ENCODE measurements around the gene CHMP4B. TPM values are rescaled to one million over a fixed set of nuclear protein-coding genes. Genes with fewer than 3 reads are reported as not detected.

The CHMP4B gene
- total RNA-seq, 4 donors from 2014 or later = 57.4 to 109 (median 82.7) TPM

DNA sequence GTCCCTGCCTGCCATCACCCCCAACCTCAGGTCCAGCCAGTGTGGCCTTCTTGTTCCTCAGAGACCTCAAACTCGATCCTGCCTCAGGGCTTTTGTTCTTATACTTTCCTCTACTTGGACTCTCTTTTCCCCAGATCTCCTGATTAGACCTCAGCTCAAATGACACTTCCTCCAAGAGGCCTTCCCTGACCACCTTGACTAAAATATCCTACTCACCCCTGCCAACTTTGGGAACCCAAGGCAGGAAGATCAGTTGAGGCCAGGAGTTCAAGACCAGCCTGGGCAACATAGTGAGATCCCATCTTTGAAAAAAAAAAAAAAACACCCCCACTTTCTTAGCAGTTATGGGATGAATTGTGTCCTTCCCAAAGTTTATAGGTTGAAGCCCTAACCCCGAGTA is 73.5 kb downstream of the CHMP4B start:
- in situ Hi-C loops (cut with MboI; ENCODE audit: low sequenced_read_pairs in 4 of 4) (no loop called here), intact Hi-C loops (cut with DNase I; ENCODE audit: low total_unique reads) (no loop called here)

DNA sequence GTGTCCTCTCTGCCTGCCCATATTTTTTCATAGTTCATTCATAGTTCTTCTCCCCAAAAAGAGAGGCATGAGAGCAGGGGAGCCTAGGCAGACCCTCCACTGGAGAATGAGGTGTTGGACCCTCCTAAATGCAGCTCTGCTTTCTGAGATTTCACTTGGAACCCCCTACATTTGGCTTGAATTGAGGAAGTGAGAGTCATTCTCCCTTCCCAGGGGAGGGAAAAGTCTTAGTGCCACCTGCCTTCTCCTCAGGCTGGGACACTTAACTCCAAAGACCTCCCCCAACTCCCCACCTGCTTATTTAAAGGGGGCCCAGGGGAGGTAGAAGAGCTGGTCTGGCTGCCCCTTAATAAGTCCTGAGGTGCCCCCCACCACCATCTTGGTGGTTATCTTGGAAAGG is 78.2 kb downstream of the CHMP4B start:
- ATAC-seq = no peak
- in situ Hi-C loops (cut with MboI; ENCODE audit: low sequenced_read_pairs in 4 of 4) = no loop called here
- intact Hi-C loops (cut with DNase I; ENCODE audit: low total_unique reads) = no loop called here

More for the DNA sequence above, 73.5 kb downstream of the CHMP4B start:
- Histone ChIP-seq H3K4me1 (no peaks in the 10 kb centered on the region), H3K9me3 (peaks cover 0 to 6% (median 0%) of the 10 kb centered on the region in 3 donors), H3K36me3 (no peaks in the 10 kb centered on the region), H3K4me3 (no peak overlapping the region), H3K27me3 (no peaks in the 10 kb centered on the region), H3K27ac (no peak overlapping the region)
- ATAC-seq = no peak
- DNase-seq = no peak
- TF ChIP-seq CTCF (IDR thresholded peaks at IDR 0.05 in 4 of 5, conservative IDR thresholded peaks at IDR 0.05 in 1 of 5) = no peak
- TF ChIP-seq POLR2A (IDR thresholded peaks at IDR 0.05) = no peak

DNA sequence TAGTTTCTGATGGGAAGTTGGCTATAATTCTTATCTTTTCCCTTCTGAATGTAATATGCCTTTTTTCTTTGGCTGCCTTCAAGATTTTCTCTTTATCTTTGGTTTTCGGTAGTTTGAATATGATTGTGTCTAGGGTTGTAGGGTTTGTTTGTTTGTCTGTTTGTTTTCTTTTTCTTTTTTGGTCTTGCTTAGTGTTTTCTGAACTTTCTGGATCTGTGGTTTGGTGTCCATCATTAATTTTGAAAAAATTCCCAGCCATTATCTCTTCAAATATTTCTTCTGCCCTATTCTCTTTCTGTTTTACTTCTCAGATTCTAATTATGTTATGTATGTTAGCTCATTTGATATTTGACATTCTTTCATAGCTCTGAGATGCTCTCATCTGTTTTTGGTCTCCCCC is 79.4 kb downstream of the CHMP4B start:
- TF ChIP-seq POLR2A (IDR thresholded peaks at IDR 0.05) (no peak), CTCF (IDR thresholded peaks at IDR 0.05 in 4 of 5, conservative IDR thresholded peaks at IDR 0.05 in 1 of 5) (no peak)
- no peak overlapping the region for H3K4me3 ChIP-seq
- in situ Hi-C loops (cut with MboI; ENCODE audit: low sequenced_read_pairs in 4 of 4) = no loop called here
- no peaks in the 10 kb centered on the region for H3K9me3 ChIP-seq
- H3K36me3 ChIP-seq = no peaks in the 10 kb centered on the region
- intact Hi-C loops (cut with DNase I; ENCODE audit: low total_unique reads) = no loop called here
- no peaks in the 10 kb centered on the region for H3K27me3 ChIP-seq
- no peaks in the 10 kb centered on the region for H3K4me1 ChIP-seq
- no peak overlapping the region for H3K27ac ChIP-seq
- DNase-seq (no peak), ATAC-seq (no peak)

More for the DNA sequence above, 78.2 kb downstream of the CHMP4B start:
- Histone ChIP-seq H3K27me3 (no peaks in the 10 kb centered on the region), H3K36me3 (no peaks in the 10 kb centered on the region), H3K4me1 (no peaks in the 10 kb centered on the region), H3K9me3 (no peaks in the 10 kb centered on the region), H3K27ac (no peak overlapping the region), H3K4me3 (no peak overlapping the region)
- no peak for TF ChIP-seq POLR2A (IDR thresholded peaks at IDR 0.05)
- TF ChIP-seq CTCF (IDR thresholded peaks at IDR 0.05 in 4 of 5, conservative IDR thresholded peaks at IDR 0.05 in 1 of 5) = no peak
- DNase-seq = no peak

DNA sequence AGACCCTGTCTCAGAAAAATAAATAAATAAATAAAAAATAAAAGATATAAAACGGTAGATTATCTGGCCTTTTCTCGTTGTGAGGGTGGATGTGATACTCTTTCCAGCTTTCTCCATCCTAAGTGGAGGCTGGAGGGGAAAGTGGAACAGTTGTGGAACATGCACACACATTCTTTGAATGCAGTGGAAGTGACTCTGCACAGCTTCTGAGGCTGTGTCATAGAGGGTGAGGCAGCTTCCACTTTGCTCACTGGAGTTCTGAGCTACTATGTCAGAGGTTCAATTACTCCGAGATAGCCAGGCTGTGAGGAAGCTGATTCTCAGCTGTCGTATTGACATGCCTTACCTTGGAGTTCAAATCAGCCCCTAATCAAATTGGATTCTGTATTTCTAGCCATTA is 82.2 kb downstream of the CHMP4B start:
- in situ Hi-C loops (cut with MboI; ENCODE audit: low sequenced_read_pairs in 4 of 4) = no loop called here
- no peaks in the 10 kb centered on the region for H3K36me3 ChIP-seq

More for the DNA sequence above, 82.2 kb downstream of the CHMP4B start:
- TF ChIP-seq POLR2A (IDR thresholded peaks at IDR 0.05) (no peak), CTCF (IDR thresholded peaks at IDR 0.05 in 4 of 5, conservative IDR thresholded peaks at IDR 0.05 in 1 of 5) (no peak)
- Histone ChIP-seq H3K9me3 (no peaks in the 10 kb centered on the region), H3K27ac (no peak overlapping the region), H3K4me1 (no peaks in the 10 kb centered on the region), H3K27me3 (peaks cover 0 to 3% (median 0%) of the 10 kb centered on the region in 3 donors), H3K4me3 (no peak overlapping the region)
- intact Hi-C loops (cut with DNase I; ENCODE audit: low total_unique reads) = no loop called here
- no peak for ATAC-seq
- no peak for DNase-seq
